CD4-positive, alpha-beta T cell treated with Interleukin-4 for 1 hour (primary cell): Measurements from ENCODE around the gene GIPC1.
"Not testable (repeated sequence)": the region's sequence is repeated elsewhere in the genome, so short reads cannot be mapped to it uniquely, and the experiment has no call there.

ENCODE experiments used
- DNase-seq, 2 donors: peaks; one replicate each; pipeline ENCODE4 v3.0.0-alpha.2; 2020 to 2022

Gene GIPC1

GRCh38 chr19:14470031-14470876, 25.7 kb downstream of the GIPC1 start:
- no peak for DNase-seq

GRCh38 chr19:14467816-14468215, 28.1 kb downstream of the GIPC1 start:
- no peak for DNase-seq

- DNase-seq = no peak
These were observed 28.5 kb downstream of the GIPC1 start for GRCh38 chr19:14467391-14467790.

- DNase-seq = no peak
These were observed 32.2 kb downstream of the GIPC1 start for GRCh38 chr19:14463747-14464146.

- not testable (repeated sequence) for DNase-seq
These were observed 33.5 kb downstream of the GIPC1 start for GRCh38 chr19:14462401-14462800.

GRCh38 chr19:14460935-14461334, 35.0 kb downstream of the GIPC1 start:
- DNase-seq = no peak

GRCh38 chr19:14459703-14460102, 36.2 kb downstream of the GIPC1 start:
- peak; percentile 58 to 66 for DNase-seq

- not testable (repeated sequence) for DNase-seq
These were observed 43.6 kb downstream of the GIPC1 start for GRCh38 chr19:14452303-14452702.

GRCh38 chr19:14450876-14451275, 45.1 kb downstream of the GIPC1 start:
- no peak for DNase-seq

- peak; percentile 77 to 79 for DNase-seq
These were observed 45.6 kb downstream of the GIPC1 start for GRCh38 chr19:14450168-14450874.

- no peak for DNase-seq
These were observed 46.6 kb downstream of the GIPC1 start for GRCh38 chr19:14449321-14449720.

GRCh38 chr19:14446336-14447036, 49.4 kb downstream of the GIPC1 start:
- no peak for DNase-seq

GRCh38 chr19:14443632-14444216, 52.2 kb downstream of the GIPC1 start:
- no peak for DNase-seq

GRCh38 chr19:14442891-14443631, 52.9 kb downstream of the GIPC1 start:
- DNase-seq = no peak

GRCh38 chr19:14441041-14441938, 54.6 kb downstream of the GIPC1 start:
- DNase-seq = no peak

GRCh38 chr19:14440049-14440448, 55.9 kb downstream of the GIPC1 start:
- peak; percentile 77 to 83 for DNase-seq

- no peak for DNase-seq
These were observed 56.9 kb downstream of the GIPC1 start for GRCh38 chr19:14439014-14439413.

- no peak for DNase-seq
These were observed 58.3 kb downstream of the GIPC1 start for GRCh38 chr19:14437578-14438140.

- DNase-seq = no peak
These were observed 60.4 kb downstream of the GIPC1 start for GRCh38 chr19:14435320-14436050.
